GM19463 (cell line): ENCODE measurements around the gene SEC14L6.

Source experiments
- ATAC-seq: cut with Tn5 transposase; IDR thresholded peaks from one replicate; pipeline ENCODE4 v1.9.1; 2021; ENCODE audit warnings: mild to moderate bottlenecking, moderate library complexity; ENCODE audit not compliant: unreplicated experiment

SEC14L6 gene

GRCh38 chr22:30538280-30538679 is 8.3 kb downstream of the SEC14L6 start:
- no peak for ATAC-seq

DNA sequence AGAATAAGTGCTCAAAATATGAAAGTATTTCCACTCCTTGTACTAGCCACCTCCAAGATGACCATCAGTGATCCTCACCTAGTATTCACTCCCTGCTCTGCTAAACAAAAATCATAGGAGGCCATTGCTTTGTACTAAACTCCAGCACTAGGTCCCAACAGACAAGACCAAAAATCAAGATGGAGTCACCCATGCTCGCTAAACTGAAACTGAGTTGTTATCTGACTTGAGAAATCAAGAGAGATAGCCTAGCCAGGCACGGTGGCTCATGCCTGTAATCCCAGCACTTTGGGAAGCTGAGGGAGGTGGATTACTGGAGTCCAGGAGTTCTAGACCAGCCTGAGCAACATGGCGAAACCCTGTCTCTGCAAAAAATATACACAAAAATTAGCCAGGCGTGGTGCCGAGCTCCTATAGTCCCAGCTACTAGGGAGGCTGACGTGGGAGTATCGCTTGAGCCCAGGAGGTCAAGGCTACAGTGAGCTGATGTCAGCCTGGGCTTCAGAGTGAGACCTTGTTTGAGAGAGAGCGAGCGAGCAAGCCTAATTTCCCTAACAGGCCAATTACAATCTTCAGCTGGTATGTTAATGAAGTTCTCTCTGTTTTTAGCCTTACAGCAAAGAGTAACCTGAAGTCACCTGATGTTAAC is 9.3 kb downstream of the SEC14L6 start:
- no peak for ATAC-seq

GRCh38 chr22:30535182-30535581 is 11.4 kb downstream of the SEC14L6 start:
- no peak for ATAC-seq

DNA sequence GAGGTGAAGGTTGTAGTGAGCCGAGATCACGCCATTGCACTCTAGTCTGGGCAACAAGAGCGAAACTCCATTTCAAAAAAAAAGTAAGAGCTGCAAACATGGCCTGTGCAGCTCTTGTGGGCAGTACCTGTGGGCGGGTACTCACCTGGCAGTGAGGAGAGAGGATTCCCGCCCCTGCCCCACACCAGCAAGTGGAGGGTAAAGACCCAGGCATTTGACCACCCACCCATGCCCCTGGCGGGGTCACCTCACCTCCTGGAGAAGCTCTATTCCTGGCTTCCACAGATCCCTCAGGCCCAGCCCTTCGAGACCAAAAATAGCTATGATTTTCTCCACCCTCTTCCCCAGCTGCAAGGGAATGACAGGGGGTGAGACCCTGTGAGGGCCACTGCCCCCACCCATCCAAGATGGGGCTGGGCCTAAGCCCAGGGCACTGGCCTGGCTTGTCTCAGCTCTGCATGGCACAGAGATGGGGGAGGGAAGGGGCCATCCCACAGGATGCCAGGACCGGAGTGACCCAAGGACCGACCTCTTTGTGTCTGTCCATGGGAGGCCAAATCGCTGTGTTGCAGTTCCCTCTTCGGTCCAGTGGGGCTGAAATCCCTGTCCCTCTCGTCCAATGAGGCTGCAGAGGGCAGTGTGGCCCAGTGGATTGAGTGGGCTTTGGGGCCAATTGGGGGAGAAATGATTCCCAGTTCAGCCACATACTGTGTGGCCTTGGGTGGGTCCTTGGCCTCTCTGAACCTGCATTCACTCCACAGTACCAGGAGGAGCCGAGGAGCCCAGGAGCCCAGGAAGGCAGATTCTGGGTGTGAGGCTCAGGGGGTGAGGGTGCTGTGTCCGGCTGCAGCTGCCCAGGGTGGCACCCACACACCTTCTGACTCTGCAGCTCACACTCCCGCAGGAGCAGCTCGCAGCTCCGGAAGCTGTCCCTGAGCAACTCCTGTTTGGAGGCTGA is 14.6 kb downstream of the SEC14L6 start:
- no peak for ATAC-seq

- no peak for ATAC-seq
Measured at GRCh38 chr22:30526656-30527055, 19.9 kb downstream of the SEC14L6 start.

DNA sequence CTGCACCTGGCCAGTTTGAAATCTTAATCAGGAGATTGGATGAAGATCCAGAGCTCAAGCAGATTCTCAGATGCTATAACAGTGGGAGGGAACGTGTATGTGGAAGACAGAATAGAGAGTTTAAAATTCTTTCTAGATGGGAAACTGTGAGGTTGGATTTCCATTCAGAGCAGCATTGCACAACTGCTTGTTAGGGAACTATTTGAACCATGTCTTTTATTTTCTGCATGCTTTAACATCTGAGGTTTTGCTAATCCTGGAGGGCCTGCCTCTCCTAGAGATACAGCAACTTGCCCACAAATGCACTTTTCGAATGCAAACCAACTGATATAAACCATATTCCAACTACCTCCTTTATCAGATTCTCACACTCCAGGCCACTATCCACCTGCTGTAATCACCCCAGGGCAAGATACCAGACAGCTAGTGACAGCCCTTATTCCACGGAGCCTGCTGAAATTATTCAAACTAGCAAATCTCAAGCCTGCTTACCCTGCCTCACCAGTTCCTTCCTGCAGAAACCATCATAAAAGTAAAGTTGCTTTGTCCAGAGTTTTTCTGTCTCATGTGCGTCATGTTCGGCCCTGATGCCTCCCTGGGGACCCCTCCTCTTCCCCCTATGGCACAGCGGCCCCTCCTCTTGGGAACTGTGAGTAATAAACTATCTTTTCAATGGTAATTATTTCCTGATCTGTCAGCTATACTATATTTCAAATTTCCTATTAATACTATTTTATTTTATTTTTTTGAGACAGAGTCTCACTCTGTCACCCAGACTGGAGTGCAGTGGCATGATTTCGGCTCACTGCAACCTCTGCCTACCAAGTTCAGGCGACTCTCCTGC is 22.7 kb downstream of the SEC14L6 start:
- no peak for ATAC-seq

DNA sequence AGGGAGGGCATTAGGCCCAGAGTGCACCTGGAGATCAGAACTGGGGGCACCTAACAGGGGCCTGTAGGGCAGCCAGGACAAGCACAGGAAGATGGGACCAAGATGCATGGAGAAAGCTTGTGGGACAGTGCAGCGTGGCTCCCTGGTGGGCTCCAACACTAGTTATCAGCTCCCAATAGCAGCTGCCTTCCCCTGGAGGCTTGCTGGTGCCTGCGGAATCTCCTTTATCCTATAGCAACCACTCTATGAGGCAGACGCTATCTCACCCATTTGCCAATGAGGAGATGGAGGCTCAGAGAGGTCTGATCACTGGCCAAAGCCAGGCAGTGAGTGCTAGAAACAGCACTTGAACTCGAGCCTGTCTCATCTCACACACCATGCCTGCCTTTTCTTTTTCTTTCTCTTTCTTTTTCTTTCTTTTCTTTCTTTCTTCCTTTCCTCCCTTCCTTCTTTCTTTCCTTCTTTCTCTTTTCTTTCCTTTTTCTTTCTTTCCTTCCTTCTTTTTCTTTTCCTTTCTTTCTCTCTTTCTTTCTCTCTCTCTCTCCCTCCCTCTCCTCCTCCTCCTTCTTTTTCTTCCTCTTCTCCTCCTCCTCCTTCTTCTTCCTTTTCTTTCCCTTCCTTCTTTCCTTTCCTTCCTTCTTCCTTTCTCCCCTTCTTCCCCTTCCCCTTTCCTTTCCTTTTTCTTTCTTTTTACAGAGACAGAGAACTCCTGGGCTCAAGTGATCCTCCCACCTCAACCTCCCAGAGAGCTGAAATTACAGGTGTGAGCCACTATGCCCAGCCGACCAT is 25.0 kb downstream of the SEC14L6 start:
- ATAC-seq: no peak

DNA sequence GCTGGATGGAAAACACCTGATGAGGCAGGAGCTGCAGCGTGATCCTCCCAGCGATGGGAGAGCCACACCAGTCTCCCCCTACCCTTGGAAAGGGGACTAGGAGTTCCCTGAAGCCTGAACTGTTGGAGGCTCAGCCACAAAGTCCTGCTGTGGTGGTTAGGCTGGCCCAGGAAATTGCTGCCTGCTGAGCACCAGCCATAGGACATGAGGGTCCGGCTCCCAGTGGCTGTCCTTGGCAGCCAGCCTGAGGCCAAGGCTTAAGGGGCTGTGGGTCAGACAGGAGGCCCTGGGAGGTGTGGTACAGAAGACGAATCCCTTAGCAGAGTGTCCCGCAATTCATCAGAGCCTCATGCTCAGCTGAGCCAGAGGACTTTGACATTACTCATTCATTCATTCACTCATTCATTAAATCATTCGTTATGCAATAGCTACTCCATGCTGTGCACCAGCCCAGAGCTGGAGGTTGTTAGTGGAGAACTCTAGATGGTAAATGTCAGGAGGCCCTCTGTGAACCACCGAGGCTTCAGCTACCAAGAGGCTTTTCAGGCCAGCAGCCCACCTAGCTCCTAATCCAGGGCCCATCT is 26.6 kb downstream of the SEC14L6 start:
- no peak for ATAC-seq

DNA sequence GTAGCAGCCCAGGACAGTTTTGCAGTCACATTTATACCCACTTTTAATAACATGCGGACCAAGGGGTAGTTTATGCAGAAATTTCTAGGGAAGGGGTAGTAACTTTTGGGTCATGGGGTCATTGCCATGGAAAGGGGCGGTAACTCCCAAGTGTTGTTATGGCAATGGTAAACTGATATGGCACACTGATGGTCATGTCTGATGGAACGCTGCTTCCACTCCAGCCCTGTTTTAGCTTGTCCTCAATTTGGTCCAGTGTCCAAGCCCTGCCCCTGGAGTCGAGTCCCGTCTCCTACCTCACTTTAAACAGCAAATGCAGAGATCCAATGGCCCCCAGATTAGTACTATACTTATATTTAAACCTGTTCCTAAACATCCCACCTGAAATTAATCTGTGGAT is 29.8 kb downstream of the SEC14L6 start:
- ATAC-seq: no peak

DNA sequence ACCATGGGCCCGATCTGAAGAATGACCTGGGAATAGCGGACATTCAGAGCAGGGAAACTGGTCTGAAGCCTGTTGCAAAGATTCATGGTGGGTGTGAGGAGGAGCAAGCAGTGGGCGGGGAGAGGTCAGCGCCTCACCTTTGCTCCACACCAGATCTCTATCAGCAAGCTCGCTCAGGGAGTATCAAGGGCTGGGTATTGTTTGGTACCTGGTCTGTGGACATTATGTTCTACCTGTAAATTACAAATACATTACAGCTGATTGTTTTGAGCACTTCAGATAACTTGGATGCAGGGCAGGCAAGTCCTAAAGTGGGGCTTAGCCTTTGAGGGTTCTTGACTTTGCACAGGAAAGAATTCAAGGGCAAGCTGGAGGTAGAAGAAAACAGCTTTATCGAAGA is 30.3 kb downstream of the SEC14L6 start:
- no peak for ATAC-seq

GRCh38 chr22:30514252-30514651 is 32.3 kb downstream of the SEC14L6 start:
- ATAC-seq: no peak

DNA sequence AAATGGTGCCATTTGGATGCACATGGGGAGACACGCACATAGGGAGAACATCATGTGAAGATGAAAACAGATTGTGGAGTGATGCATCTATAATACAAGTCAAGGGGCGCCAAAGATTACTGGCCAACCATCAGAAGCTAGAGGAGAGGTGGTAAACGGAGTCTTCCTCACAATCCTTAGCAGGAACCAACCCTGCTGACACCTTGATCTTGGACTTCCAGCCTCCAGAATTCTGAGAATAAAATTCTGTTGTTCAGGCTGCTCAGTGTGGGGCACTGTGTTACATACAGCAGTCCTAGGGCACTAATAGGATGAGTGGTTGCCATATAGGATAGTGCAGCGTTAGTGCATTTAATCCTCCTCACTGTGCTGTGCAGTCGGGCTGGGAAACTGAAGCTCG is 33.1 kb downstream of the SEC14L6 start:
- no peak for ATAC-seq

DNA sequence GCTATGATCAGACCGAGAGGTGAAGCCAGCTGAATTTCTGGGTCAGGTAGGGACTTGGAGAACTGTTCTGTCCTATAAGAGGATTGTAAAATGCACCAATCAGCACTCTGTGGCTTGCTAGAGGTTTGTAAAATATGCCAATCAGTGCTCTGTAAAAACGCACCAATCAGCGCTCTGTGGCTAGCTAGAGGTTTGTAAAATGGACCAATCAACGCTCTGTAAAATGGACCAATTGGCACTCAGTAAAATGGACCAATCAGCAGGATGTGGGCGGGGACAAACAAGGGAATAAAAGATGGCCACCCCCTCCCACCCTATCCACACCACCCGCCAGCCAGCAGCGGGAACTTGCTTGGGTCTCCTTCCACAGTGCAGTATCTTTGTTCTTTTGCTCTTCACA is 34.6 kb downstream of the SEC14L6 start:
- ATAC-seq: no peak

- ATAC-seq: no peak
Measured at GRCh38 chr22:30511109-30511508, 35.4 kb downstream of the SEC14L6 start.

DNA sequence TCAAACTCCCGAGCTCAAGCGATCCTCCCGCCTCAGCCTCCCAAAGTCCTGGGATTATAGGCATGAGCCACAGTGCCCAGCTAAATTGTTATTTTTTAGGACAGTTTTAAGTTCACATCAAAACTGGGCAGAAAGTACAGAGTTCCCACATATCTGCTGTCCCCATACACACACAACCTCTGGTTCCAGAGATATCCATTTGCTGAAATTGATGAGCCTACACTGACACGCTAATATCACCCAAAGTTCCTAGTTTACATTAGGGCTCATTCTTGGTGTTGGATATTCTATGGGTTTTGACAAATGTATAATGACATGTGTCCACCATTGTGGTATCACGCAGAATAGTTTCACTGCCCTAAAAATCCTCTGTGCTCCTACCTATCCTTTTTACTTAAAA is 38.3 kb downstream of the SEC14L6 start:
- no peak for ATAC-seq

- ATAC-seq: no peak
Measured at GRCh38 chr22:30507670-30508069, 38.9 kb downstream of the SEC14L6 start.

DNA sequence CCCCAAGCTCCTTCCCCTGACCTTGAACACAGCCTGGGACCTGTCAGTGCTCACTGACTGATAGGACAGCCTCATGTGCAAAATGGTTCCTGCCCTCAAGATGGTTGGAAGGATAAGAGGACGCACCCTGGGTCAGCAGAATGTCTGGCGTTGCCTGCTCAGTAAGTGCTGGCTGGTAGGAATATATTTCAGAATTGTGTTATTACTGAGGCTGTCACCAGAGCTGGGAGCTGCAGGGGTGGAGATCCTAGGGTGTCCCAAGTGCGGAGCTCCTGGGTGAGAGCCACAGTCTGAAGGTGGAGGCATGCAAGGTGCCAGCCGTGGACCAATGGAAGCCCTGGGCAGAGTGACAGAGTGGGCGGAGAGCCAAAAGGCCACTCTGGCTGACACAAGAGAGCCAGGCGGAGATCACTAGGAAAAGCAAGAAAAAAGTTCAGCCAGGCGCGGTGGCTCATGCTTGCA is 40.0 kb downstream of the SEC14L6 start:
- no peak for ATAC-seq

DNA sequence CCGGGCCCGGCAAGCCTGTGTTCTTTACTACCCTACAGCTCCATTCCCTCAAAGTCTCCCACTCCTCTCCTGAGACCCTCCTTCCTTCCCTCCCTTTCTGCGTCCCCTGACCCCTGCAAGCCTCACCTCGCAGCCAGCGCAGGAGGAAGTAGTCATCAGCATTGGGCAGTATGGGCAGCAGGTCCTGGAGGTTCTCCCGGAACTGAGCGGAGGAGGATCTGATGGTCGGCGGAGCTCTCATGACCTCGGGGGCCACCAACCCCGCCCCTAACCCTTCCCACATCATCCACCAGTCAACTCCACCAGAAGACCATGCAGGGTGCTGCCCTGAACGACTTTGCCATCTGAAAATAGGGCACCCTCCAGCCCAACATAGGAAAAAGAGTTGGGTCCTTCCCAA is 43.0 kb downstream of the SEC14L6 start:
- ATAC-seq: no peak

- ATAC-seq: no peak
Measured at GRCh38 chr22:30502911-30503310, 43.6 kb downstream of the SEC14L6 start.

GRCh38 chr22:30502153-30502552 is 44.4 kb downstream of the SEC14L6 start:
- ATAC-seq: no peak
